Posterior vena cava (tissue), 2 donors: Measurements from ENCODE around the gene UBXN4. TPM values are rescaled to one million over a fixed set of nuclear protein-coding genes. Genes with fewer than 3 reads are reported as not detected.
"Not testable (repeated sequence)": the region's sequence is repeated elsewhere in the genome, so short reads cannot be mapped to it uniquely, and the experiment has no call there.

Source experiments
- DNase-seq: peaks from one replicate; pipeline ENCODE4 v3.0.0-alpha.2; 2020; ENCODE audit warnings: low spot score
- intact Hi-C, 2 donors: fragments of 100-400 bp; cut with DNase I; formaldehyde crosslinking; loops; one replicate each; pipeline versions ENCODE4 v1.14.1 to v1.14.2; 2022 to 2023
- total RNA-seq, 2 donors: library from RNA; stranded (reverse); fragmentation: NEBNext Ultra II Directional; extraction: Animal tissue kit (Norgen Biotek cat#: 25700); gene quantifications; one replicate each; pipeline ENCODE4 v1.2.1, GENCODE V29; 2021
- donor health status: DM: yes; HTN: yes; CAD: no.
- donor health status: DM: yes; HTN: yes; CAD: no.

The UBXN4 gene
- total RNA-seq, 2 donors from 2014 or later = 83.6 to 88.3 TPM

DNA sequence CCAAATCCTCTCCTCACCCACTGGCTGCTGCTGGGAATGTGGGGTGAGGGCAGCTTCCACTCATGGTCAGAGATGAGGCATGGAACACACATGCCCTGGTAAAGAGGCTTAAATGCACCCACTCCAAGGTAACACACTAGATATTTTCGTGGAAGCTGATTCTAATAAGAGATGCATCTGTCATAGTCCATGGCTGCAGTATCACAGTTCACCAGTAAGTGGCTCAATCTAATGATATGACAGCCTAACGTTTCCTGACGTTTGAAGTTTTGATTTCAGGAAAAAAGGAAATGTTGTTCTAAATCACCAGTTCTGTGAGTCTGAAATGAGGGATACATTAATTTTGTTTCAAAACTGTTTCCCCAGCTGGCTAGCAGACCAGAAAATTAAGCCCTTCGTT, 57.1 kb downstream of the UBXN4 start:
- intact Hi-C loops = loop anchor here in 1 of 2 donors (5.0 kb wide), 1 partner anchor 376 kb away; no protein-coding TSS in a partner anchor
- no peak for DNase-seq

DNA sequence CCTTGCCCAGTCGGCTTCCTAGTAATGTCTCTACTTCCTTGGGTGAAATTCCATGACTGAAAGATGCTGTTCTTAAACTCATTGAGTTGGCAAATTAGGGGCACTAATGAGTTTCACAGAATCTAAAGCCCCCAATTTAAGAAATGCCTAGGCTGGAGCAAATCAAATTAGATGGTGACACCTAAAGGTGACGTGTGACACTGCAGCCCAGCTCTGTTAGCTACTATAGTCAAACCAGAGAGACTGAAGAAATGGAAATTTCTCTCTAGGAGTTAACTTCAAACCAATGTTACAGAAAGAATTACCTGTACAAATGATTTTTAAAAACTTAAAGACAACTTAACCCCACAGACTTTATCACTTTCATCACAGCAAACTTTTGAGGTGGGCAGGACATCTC, 58.1 kb downstream of the UBXN4 start:
- intact Hi-C loops = loop anchor here in 1 of 2 donors (5.0 kb wide), 1 partner anchor 377 kb away; no protein-coding TSS in a partner anchor

DNA sequence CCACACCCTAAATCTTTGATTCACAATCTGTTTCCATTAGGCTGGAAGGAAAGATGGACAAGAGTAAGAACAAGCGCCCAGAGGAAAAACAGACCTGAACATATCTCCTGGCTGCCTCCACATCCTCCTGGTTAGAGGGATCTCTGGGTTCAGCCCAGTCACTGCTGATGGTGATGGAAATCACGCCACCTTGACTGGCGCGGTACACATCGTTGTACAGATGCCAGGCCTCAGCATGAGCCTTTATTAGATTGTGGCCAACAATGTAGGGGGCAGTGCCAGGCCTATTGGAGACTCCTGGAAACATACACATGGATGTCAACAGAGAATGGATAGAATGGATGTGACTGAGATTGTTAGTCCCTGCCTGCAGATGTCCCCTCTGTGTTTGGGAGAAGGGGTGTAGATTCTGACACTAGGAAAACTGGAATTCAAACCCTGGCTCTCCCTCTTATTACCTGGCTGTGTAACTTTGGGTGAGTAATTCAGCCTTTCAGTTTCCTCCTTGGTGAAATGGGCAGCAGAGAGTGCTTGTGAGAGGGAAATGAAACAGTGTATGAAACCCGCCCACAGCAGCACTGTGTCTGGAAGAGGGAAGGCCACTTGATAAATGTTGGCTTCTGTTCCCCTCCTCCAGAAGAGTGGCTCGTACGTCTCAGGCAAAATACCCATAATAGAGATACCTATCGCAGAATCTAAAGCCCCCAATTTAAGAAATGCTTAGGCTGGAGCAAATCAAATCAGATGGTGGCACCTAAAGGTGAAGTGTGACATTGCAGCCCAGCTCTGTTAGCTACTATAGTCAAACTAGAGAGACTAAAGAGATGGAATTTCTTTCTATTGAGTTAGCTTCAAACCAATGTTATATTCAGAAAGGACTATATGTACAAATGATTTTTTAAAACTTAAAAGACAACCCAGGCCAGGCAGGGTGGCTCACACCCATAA, 59.1 kb downstream of the UBXN4 start:
- no peak for DNase-seq
- intact Hi-C loops = no loop called here

More for the DNA sequence above, 58.1 kb downstream of the UBXN4 start:
- DNase-seq = no peak

DNA sequence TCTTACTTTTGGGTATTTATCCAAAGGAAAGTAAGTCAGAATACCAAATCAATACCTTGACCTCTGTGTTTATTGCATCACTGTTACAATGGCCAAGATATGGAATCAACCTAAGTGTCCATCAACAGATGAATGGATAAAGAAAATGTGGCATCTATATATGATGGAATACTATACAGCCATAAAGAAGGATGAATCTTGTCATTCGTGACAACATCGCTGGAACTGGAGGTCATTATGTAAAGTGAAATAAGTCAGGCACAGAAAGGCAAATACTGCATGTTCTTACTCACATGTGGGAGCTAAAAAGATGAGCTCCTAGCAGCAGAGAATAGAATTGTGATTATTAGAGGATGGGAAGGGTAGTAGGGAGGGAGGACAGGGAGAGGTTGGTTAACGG, 60.7 kb downstream of the UBXN4 start:
- intact Hi-C loops = no loop called here
- no peak for DNase-seq

DNA sequence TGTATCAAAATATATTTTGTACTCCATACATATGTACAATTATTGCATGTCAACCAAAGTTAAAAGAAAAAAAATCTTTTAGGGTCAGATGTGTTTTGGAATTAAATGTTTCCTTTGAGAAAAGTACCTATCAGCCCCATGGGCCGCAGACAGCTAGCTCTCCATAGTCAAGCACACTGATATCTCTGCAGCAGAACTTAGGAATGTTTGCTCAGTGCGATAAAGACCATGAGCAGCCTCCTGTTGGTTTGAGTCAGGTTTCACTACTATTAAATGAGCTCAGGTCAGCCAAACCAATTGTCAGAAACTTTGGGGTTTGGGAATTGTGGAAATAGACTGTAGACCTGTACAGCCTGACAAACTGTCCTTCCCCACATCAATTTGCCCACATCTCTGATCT, 61.6 kb downstream of the UBXN4 start:
- intact Hi-C loops = no loop called here
- DNase-seq = no peak

DNA sequence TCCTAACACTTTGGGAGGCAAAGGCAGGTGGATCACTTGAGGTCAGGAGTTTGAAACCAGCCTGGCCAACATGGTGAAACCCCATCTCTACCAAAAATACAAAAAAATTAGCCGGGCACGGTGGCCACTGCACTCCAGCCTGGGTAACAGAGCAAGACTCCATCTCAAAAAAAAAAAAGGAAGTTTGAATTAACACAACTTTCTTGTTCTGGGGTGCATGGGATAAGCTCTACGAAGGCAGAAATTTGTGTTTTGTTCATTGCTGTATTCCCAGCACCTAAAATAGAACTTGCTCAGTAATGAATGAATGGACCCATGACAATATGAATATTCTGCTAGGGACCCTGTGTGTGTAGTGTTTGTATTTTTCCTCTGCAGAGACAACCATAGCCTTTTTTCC, 66.2 kb downstream of the UBXN4 start:
- DNase-seq, intact Hi-C loops: not testable (repeated sequence)

DNA sequence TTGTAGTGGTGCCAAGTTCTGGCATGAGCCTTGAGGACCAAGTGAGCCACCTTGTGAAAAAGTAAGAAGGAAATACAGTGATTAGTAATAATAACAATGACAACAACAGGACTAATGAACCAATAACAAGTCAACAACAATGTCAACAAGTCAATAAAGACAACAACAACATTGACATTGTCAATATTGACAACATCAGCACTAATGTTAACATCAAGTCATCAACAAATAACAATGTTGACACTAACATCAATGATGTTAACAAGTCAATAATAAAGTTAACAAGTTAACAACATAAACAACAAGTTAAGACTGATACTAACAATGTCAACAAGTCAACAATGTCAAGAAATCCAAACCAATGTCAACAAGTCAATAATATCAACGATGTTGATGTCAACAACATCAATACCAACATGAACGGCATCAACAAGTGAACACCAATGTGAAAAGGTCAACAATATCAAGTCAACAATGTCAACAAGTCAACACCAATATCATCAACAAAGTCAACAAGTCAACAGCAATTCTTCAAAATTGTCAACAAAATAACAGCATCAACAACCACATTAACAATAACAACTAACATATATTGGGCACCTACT, 71.4 kb downstream of the UBXN4 start:
- no peak for DNase-seq
- intact Hi-C loops = no loop called here

DNA sequence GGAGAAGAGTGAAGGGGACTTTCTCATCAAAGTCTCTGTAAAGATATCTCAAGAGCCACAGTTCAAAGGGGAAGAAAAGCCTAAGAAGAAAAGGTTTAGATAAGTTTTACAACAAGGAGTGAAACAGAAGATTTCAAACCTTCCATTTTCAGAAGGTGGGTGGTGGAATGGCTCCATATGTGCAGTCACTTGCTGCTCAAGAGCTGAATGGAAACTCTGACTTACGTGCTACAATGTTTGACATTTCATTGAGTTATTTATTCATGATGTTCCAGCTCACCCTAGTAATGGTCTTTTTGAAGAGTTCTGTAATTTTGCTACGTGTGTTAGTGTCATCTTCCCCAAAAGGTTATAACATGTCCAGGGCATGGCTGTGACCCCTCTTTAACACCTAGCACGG, 73.6 kb downstream of the UBXN4 start:
- intact Hi-C loops = loop anchor here in 1 of 2 donors (5.0 kb wide), 1 partner anchor 1287 kb away; no protein-coding TSS in a partner anchor
- no peak for DNase-seq

DNA sequence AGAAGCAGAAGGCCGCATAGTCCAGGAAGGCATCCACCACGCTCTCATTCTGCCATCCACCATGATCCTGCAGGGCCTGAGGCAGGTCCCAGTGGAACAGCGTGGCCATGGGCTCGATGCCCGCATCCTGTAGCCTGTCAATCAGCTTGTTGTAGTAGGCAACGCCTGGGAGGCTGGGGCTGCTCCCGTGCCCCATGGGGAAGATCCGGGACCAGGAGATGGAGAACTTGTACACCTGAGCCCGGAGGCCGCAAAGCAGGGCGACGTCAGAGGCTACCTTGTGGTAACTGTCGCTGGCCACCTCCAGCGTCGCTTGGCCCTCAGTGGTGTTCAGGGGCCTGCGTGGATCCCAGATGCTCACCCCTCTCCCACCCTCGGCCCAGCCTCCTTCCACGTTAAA, 75.8 kb downstream of the UBXN4 start:
- intact Hi-C loops = loop anchor here in 1 of 2 donors (5.0 kb wide), 1 partner anchor 1285 kb away; no protein-coding TSS in a partner anchor
- no peak for DNase-seq

DNA sequence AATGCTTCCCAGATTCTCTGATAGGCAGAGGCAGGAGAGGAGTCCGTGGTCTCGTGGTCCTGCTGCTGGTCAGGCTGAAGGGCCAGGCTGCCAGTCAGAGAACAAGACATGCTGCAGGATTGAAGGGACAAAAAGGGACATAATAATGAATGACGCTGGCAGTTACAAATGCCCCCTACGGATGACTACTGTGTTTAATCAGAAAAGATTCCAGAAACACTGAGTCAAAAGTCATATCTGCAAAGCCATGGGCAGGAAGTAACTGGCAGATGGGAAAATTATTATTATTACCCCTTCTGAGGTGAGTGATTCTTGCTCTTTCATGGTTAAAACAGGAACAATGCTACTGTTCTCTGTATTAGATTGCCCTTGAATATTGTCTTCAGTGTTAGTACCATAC, 76.3 kb downstream of the UBXN4 start:
- DNase-seq = no peak
- intact Hi-C loops = loop anchor here in 1 of 2 donors (5.0 kb wide), 1 partner anchor 1284 kb away; no protein-coding TSS in a partner anchor

DNA sequence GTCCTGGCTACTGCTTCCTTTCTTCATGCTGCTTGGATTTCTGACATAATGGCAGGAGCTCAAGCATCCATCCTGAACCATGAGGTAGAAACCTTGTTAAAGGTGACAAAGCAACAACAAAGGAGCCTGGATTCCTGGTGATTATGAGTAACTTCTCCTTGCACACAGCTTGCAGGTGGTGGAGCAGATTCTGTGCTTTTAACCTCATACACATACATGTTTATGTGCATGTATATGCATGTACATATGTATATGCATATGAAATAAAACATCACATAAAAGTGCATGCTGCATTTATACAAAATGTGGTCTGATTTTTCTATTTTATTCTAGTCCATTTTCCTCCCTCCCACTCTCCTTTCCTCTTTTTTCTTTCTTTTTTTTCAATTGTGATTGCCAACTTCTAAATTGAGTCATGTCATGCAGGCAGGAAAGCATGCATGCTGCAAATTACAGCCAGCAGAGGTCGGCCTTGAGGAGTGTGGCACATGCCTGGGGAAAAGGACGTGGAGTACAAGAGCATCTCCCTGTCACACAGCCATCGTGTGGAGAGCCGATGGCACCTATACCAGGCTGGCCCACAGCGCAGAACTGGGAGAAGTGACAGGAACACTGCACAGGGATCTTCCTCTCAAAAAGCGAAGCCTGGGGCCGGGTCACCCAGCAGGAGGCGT, 77.4 kb downstream of the UBXN4 start:
- intact Hi-C loops = loop anchor here in 1 of 2 donors (5.0 kb wide), 1 partner anchor 1283 kb away; no protein-coding TSS in a partner anchor
- no peak for DNase-seq

DNA sequence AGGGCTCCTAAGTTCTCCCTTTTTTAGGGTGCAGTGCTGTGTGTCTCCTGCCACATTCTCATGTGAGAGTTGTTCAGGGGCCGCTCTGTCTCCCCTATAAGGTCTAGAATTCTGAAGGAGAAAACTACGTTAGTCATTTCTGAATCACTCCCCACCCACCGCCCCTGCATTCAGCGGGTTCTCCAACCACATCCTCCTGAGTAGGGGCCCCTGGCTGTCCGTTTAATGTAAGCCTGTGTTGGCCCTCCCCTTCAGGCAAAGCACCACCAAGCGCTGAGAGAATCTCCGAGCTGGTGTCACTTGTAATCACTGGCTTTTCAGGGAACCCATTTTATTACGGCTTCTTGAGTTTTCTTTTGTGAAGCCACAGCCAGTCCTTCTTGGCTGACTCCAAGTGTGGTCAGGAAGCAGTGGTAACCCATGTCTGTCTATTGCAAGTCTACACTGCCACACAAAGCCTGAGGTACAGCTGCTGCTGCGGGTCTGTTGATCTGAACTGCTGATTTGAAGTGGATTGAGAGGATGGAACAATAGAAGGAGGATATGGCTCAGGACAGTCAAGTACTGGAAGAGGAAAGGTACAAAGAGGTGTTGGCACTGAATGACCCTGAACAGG, 78.5 kb downstream of the UBXN4 start:
- intact Hi-C loops = no loop called here
- DNase-seq = no peak

DNA sequence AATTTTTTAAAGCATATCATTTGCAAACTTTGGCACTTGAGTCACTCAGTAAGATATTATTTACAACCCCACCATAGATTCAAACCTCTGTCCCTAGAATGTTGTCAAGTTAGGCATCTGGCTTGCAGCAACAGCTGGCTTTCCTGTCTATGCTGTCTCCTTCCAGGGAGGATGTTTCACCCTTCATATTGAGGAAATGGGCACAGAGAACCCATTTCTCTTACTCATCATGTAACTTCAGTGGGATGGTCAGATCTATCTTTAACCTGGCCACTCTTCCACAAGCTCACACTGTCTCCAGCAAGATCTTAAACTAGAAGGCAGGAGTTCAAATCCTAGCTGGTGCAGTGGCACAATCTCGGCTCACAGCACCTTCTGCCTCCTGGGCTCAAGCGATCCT, 79.5 kb downstream of the UBXN4 start:
- intact Hi-C loops = no loop called here
- DNase-seq = no peak

DNA sequence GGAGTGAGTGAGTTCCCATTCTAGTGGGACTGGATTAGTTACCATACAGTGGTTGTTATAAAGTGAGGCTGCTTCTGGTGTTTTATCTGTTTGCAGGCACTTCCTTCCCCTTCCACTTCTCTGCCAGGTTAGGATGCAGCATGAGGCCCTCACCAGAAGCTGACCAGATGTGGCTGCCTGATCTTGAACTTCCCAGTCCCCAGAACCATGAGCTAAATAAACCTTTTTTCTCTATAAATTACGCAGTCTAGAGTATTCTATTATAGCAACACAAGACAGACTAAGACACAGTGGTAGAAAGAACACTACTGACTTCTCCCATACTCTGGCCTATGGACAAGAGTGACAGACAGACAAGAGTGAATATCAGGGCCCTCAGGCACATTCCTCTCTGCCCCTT, 81.2 kb downstream of the UBXN4 start:
- DNase-seq = no peak
- intact Hi-C loops = no loop called here

DNA sequence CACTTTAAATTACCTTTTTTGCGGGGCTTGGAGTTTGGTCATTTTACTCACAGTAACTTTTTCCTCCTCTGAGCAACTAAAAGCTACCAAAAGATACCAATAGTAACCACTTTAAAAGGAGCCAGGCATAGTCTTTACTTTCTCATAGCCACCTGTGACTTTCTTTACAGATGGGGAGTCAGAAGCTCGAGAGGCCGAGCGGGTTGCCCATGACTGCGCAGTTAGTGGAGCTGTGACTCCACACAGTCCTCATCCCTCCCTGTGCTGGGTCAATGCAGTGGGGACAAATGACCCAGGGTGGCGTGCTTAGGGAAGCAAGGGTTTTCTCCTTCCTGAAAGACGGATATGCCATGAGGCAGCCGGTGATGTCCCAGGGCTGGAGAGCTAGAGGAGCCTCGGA, 83.5 kb downstream of the UBXN4 start:
- no peak for DNase-seq
- intact Hi-C loops = no loop called here

DNA sequence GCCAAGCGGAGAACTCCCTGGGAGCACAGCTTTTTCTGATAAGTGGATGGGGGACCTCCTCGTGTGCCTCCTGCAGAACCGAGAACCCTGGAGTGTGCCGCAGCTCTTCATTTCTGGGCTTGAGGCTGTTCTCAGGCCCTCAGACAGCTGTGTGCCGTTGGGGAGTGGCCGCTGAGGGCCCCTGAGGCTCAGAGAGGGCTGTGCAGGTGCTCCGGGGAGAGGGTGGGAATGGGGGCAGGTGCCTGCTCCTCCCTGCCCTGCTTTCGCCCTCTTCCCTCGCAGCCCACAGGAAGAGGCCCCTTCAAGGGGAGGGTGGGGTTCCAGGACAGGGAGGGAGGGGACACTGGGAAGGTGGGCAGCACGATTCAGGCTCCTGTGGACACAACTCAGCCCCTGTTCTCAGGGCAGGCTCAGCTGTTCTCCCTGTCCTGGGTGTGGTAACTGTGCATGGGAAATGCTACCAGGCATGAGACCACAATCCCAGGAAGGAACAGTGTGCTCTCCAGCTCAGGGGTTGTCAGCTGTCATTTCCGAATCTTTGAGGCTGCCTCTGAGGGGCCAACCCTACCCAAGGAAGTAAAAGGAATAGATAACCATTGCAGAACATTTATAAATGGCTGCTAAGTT, 84.0 kb downstream of the UBXN4 start:
- DNase-seq = no peak
- intact Hi-C loops = no loop called here

DNA sequence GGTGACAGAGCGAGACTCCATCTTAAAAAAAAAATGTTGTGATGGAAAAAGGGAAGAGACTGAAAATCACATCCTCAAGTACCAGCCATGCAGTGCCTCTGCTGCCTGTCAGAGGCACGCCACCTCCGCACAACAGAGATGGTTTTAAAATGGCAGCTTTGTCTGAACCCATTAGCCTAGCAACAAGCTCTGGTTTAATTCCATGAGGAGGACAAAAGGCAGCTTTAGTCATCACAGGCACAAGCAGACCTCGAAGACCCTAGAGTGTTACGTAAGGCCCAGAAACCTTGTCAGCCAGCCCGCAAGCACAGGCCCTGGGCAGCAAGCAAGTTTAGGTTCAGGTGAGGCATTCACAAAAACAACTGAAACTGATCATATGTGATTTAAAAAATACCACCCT, 84.9 kb downstream of the UBXN4 start:
- DNase-seq = no peak
- intact Hi-C loops = no loop called here

DNA sequence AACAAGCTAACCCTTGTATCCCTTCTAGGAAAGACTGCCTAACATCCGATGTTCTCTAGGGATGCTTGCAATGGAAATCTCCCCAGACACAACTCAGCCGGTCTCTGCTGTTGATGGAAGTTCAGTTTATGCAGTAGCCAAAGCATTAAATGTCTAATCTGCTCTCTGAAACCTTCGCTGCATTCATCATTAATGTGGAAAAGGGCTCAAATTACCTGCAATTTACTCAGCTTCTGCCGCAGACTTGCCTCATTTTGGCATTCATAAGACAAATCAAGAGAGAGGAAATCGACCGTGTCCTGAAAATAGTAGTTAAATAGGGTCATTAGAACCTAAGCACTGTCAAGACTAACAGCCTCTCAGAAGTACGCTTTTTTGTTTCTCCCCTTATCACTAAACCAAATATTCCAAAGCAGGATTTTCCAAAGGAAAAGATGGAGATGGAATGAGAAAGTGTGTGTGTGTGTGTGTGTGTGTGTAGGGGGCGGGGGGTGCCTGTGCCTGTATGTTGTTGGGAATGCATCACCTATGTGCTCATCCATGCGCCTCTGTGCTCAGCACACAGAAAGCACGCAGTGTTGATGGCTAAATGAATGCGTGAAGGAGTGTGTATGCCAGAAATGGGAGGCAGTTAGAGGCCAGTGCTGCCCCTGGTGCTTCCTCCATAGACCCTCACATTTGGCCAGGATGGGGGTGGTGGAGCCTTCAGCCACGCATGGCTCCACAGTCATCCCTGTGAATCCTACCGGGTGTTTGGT, 87.9 kb downstream of the UBXN4 start:
- no peak for DNase-seq

More for the DNA sequence above, 87.9 kb downstream of the UBXN4 start:
- intact Hi-C loops = no loop called here
